Naive thymus-derived CD4-positive, alpha-beta T cell (primary cell): Measurements from ENCODE around the gene CNMD. TPM values are rescaled to one million over a fixed set of nuclear protein-coding genes. Genes with fewer than 3 reads are reported as not detected.

Experiments
- ATAC-seq: fragments of 150-1000 bp; cut with Tn5 transposase; 2 replicates; pipeline ENCODE4 v1.10.0; 2021; ENCODE audit warnings: mild to moderate bottlenecking, moderate library complexity
- CTCF ChIA-PET: fragments of 350-600 bp; sonication (Branson Sonifier 250); formaldehyde crosslinking; loops from one replicate; lab custom pipeline; 2021; ENCODE audit warnings: antibody characterized with exemption; lab: Charles Lee
- POLR2A ChIA-PET: fragments of 350-600 bp; sonication (Branson Sonifier 250); formaldehyde crosslinking; loops from one replicate; lab custom pipeline; 2021; ENCODE audit warnings: antibody characterized with exemption, inconsistent platforms; lab: Charles Lee
- DNase-seq, 9 donors: peaks; one replicate each; pipeline versions ENCODE4 v3.0.0 to v3.0.0-alpha.2; 2020 to 2022; ENCODE audit warnings: mixed read lengths in 1 of 9
- H3K27ac ChIP-seq: one replicate; pipeline ENCODE4 v1.7.0; 2013; ENCODE audit warnings: mild to moderate bottlenecking, low read depth, low read length, moderate library complexity
- H3K27me3 ChIP-seq, 2 donors: one replicate each; pipeline ENCODE4 v1.7.0; 2013; ENCODE audit warnings: low read length in 2 of 2, mild to moderate bottlenecking in 2 of 2, moderate library complexity in 2 of 2; ENCODE audit not compliant: control insufficient read depth in 2 of 2, insufficient read depth in 2 of 2
- H3K36me3 ChIP-seq, 3 experiments: 1 replicate in 2 of 3; 2 replicates in 1 of 3; pipeline ENCODE4 v1.7.0; 2013; ENCODE audit warnings: low read length in 3 of 3, mild to moderate bottlenecking in 3 of 3, moderate library complexity in 1 of 3; ENCODE audit not compliant: insufficient read depth in 3 of 3, control insufficient read depth in 2 of 3
- H3K4me1 ChIP-seq, 2 donors: one replicate each; pipeline ENCODE4 v1.7.0; 2013; ENCODE audit warnings: low read length in 2 of 2, mild to moderate bottlenecking in 2 of 2, moderate library complexity in 1 of 2; ENCODE audit not compliant: control insufficient read depth in 2 of 2, insufficient read depth in 2 of 2
- H3K4me3 ChIP-seq: 2 replicates; pipeline ENCODE4 v1.7.0; 2013; ENCODE audit warnings: mild to moderate bottlenecking, low read length
- H3K9me3 ChIP-seq, 3 experiments: 1 replicate in 2 of 3; 2 replicates in 1 of 3; pipeline ENCODE4 v1.7.0; 2013; ENCODE audit warnings: low read length in 3 of 3; ENCODE audit not compliant: control insufficient read depth in 2 of 3
- H3K27ac Mint-ChIP-seq, 9 donors: one replicate each; pipeline ENCODE4 v1.8.0; 2020 to 2022; ENCODE audit warnings: mixed read lengths in 9 of 9, mild to moderate bottlenecking in 8 of 9, moderate library complexity in 5 of 9, inconsistent platforms in 2 of 9
- H3K27me3 Mint-ChIP-seq, 5 donors: one replicate each; pipeline ENCODE4 v1.8.0; 2021 to 2022; ENCODE audit warnings: mixed read lengths in 5 of 5, mild to moderate bottlenecking in 1 of 5
- H3K36me3 Mint-ChIP-seq, 5 donors: one replicate each; pipeline ENCODE4 v1.8.0; 2020 to 2022; ENCODE audit warnings: mixed read lengths in 5 of 5, mild to moderate bottlenecking in 3 of 5, inconsistent platforms in 1 of 5
- H3K4me1 Mint-ChIP-seq, 7 donors: one replicate each; pipeline ENCODE4 v1.8.0; 2020 to 2022; ENCODE audit warnings: mixed read lengths in 7 of 7, mild to moderate bottlenecking in 3 of 7, inconsistent platforms in 1 of 7
- H3K4me3 Mint-ChIP-seq, 10 donors: one replicate each; pipeline ENCODE4 v1.8.0; 2020 to 2022; ENCODE audit warnings: mild to moderate bottlenecking in 10 of 10, mixed read lengths in 10 of 10, moderate library complexity in 6 of 10, inconsistent platforms in 2 of 10
- H3K9me3 Mint-ChIP-seq, 11 donors: one replicate each; pipeline ENCODE4 v1.8.0; 2020 to 2022; ENCODE audit warnings: mixed read lengths in 11 of 11, mild to moderate bottlenecking in 4 of 11, inconsistent platforms in 1 of 11, moderate library complexity in 1 of 11
- intact Hi-C, 2 donors: fragments of 100-400 bp; cut with micrococcal nuclease; formaldehyde crosslinking; loops; one replicate each; pipeline ENCODE4 v1.15.1; 2023
- polyA plus RNA-seq, 2 donors: library from polyadenylated mRNA; unstranded; fragments of 300-500 nt; fragmentation: Illumina TruSeq; gene quantifications; one replicate each; pipeline ENCODE4 v1.2.3, GENCODE V29; 2021
- total RNA-seq, 6 experiments: library from RNA in 5 of 6; stranded (reverse) in 5 of 6; gene quantifications; 1 replicate in 5 of 6; 2 replicates in 1 of 6; pipeline ENCODE4 v1.2.3 and lab custom pipeline; 2021 to 2026

CNMD gene
- not detected for total RNA-seq
- under 1 TPM in 1 of 2 donors, not detected in 1; 0.13 TPM for polyA plus RNA-seq
- not detected for total RNA-seq (lab: John Stamatoyannopoulos, UW)

GRCh38 chr13:52739468-52740071, at the start of gene CNMD:
Gene CNMD, minus strand, starts transcription at chr13:52739820. Its CDS starts 119 bp downstream, at chr13:52739701.
- H3K4me1 ChIP-seq, result no peaks in the 10 kb centered on the region
- peaks cover 0 to 10% of the 10 kb centered on the region in 2 donors for H3K27me3 ChIP-seq
- intact Hi-C loops, result loop anchor here in 1 of 2 donors (5.0 kb wide), 1 partner anchor 67 kb away; no protein-coding TSS in a partner anchor
- peak within 1 kb of the TSS; percentile 6 for H3K4me3 ChIP-seq
- no peaks in the 10 kb centered on the region for H3K9me3 ChIP-seq
- no peak for DNase-seq
- Mint-ChIP-seq H3K4me3 (peak within 1 kb of the TSS; percentile 15 to 78 (median 51)), H3K27ac (no peak within 1 kb of the TSS), H3K9me3 (peaks cover 0 to 25% (median 8%) of the 10 kb centered on the region in 11 donors), H3K27me3 (peaks cover 54 to 61% (median 61%) of the 10 kb centered on the region in 5 donors), H3K36me3 (peaks cover 0 to 12% (median 8%) of the 10 kb centered on the region in 5 donors), H3K4me1 (peaks cover 0 to 10% (median 5%) of the 10 kb centered on the region in 7 donors)
- ChIA-PET POLR2A (no interaction called here), CTCF (no interaction called here)
- no peak within 1 kb of the TSS for H3K27ac ChIP-seq
- ATAC-seq, result no peak
- H3K36me3 ChIP-seq, result no peaks in the 10 kb centered on the region

DNA sequence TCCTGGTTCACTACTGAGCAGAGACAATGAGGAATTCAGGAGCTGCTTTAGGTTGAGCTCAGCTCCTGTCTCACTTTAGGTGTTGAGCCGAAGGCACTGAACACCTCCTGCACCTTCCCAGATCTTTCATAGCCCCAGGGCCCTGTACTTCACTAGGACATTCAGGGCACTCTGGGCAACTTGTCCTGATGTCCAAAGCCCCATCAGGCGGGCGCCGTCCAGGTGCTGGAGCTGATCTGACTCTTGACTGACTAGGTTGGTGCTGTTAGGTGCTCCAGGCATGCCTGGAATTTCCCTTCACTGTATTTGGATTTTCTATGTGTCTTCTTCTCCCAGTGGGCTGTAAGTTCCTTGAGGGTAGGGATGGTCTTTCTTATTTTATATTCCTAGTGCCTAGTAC, 48.4 kb upstream of the CNMD start:
- Histone ChIP-seq H3K36me3 (no peaks in the 10 kb centered on the region), H3K27ac (no peak overlapping the region), H3K4me3 (no peak overlapping the region), H3K27me3 (no peaks in the 10 kb centered on the region), H3K4me1 (no peaks in the 10 kb centered on the region), H3K9me3 (no peaks in the 10 kb centered on the region)
- CTCF ChIA-PET, result no interaction called here
- H3K4me3 Mint-ChIP-seq, result no peak overlapping the region
- DNase-seq (no peak), ATAC-seq (no peak)
- H3K4me1 Mint-ChIP-seq, result peaks cover 0 to 2% (median 0%) of the 10 kb centered on the region in 7 donors
- H3K9me3 Mint-ChIP-seq, result no peaks in the 10 kb centered on the region
- peaks cover 0 to 4% (median 0%) of the 10 kb centered on the region in 5 donors for H3K36me3 Mint-ChIP-seq
- intact Hi-C loops, result no loop called here
- POLR2A ChIA-PET, result no interaction called here
- peaks cover 2 to 18% (median 16%) of the 10 kb centered on the region in 5 donors for H3K27me3 Mint-ChIP-seq
- no peak overlapping the region for H3K27ac Mint-ChIP-seq

DNA sequence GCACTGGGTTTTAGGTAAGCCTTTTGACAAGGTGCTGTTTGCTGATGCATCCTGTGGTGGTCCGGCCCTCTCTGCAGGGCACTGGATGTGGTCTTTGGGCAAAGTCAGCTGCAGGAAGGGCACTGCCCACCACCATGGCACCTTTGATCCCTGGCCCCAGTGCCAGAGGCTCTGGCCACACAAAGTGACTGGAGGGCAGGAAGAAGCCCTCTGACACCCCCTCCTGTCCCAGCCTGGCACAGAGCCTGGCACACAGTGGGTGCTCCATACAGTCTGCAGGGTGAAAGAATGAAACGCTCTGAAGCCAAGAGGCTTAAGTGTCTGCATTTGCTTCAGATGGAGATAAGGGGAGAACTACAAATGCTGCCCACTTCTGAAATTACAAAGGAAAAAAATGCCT, 47.6 kb upstream of the CNMD start:
- H3K4me1 Mint-ChIP-seq, result peaks cover 0 to 2% (median 0%) of the 10 kb centered on the region in 7 donors
- no peak overlapping the region for H3K4me3 ChIP-seq
- H3K27ac ChIP-seq, result no peak overlapping the region
- DNase-seq (no peak), ATAC-seq (no peak)
- no peaks in the 10 kb centered on the region for H3K36me3 ChIP-seq
- no peak overlapping the region for H3K4me3 Mint-ChIP-seq
- H3K9me3 ChIP-seq, result no peaks in the 10 kb centered on the region
- POLR2A ChIA-PET, result no interaction called here
- H3K27me3 Mint-ChIP-seq, result peaks cover 2 to 18% (median 16%) of the 10 kb centered on the region in 5 donors
- intact Hi-C loops, result no loop called here
- no peaks in the 10 kb centered on the region for H3K4me1 ChIP-seq
- CTCF ChIA-PET, result no interaction called here
- H3K27me3 ChIP-seq, result no peaks in the 10 kb centered on the region
- H3K36me3 Mint-ChIP-seq, result peaks cover 0 to 4% (median 0%) of the 10 kb centered on the region in 5 donors
- no peak overlapping the region for H3K27ac Mint-ChIP-seq
- no peaks in the 10 kb centered on the region for H3K9me3 Mint-ChIP-seq

GRCh38 chr13:52786766-52787165, 47.1 kb upstream of the CNMD start:
- ChIA-PET CTCF (no interaction called here), POLR2A (no interaction called here)
- no peaks in the 10 kb centered on the region for H3K9me3 ChIP-seq
- Mint-ChIP-seq H3K4me3 (no peak overlapping the region), H3K4me1 (peaks cover 0 to 2% (median 0%) of the 10 kb centered on the region in 7 donors), H3K27ac (no peak overlapping the region), H3K27me3 (peaks cover 2 to 18% (median 16%) of the 10 kb centered on the region in 5 donors), H3K9me3 (no peaks in the 10 kb centered on the region), H3K36me3 (peaks cover 0 to 4% (median 0%) of the 10 kb centered on the region in 5 donors)
- H3K27me3 ChIP-seq, result no peaks in the 10 kb centered on the region
- no peak overlapping the region for H3K27ac ChIP-seq
- DNase-seq (no peak), ATAC-seq (no peak)
- intact Hi-C loops, result no loop called here
- no peaks in the 10 kb centered on the region for H3K36me3 ChIP-seq
- no peaks in the 10 kb centered on the region for H3K4me1 ChIP-seq
- no peak overlapping the region for H3K4me3 ChIP-seq

DNA sequence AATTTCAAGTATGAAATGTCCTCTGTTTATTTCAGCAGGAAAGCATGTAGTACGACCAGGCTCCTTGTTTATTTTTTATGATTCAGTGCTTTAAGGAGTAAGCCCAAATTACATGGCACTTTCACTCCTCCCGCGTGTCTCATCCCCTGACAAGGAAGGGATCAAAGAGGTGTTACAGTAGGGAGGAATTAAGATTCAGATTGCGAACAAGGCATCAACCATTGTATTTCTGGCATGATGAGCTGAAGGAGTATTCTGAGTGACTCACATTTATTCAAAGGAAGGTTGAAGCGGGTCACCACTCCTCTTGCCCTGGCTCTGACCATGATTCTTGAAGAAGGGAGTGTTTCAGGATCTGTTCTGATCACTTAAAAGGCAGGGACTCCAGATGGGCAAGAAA, 46.1 kb upstream of the CNMD start:
- Mint-ChIP-seq H3K36me3 (peaks cover 0 to 4% (median 0%) of the 10 kb centered on the region in 5 donors), H3K9me3 (no peaks in the 10 kb centered on the region), H3K27me3 (peaks cover 2 to 23% (median 20%) of the 10 kb centered on the region in 5 donors), H3K4me1 (peaks cover 0 to 2% (median 0%) of the 10 kb centered on the region in 7 donors), H3K4me3 (no peak overlapping the region), H3K27ac (no peak overlapping the region)
- Histone ChIP-seq H3K27ac (no peak overlapping the region), H3K27me3 (no peaks in the 10 kb centered on the region), H3K4me3 (no peak overlapping the region), H3K36me3 (no peaks in the 10 kb centered on the region), H3K9me3 (no peaks in the 10 kb centered on the region), H3K4me1 (no peaks in the 10 kb centered on the region)
- intact Hi-C loops, result no loop called here
- CTCF ChIA-PET, result no interaction called here
- POLR2A ChIA-PET, result no interaction called here
- ATAC-seq (no peak), DNase-seq (no peak)

DNA sequence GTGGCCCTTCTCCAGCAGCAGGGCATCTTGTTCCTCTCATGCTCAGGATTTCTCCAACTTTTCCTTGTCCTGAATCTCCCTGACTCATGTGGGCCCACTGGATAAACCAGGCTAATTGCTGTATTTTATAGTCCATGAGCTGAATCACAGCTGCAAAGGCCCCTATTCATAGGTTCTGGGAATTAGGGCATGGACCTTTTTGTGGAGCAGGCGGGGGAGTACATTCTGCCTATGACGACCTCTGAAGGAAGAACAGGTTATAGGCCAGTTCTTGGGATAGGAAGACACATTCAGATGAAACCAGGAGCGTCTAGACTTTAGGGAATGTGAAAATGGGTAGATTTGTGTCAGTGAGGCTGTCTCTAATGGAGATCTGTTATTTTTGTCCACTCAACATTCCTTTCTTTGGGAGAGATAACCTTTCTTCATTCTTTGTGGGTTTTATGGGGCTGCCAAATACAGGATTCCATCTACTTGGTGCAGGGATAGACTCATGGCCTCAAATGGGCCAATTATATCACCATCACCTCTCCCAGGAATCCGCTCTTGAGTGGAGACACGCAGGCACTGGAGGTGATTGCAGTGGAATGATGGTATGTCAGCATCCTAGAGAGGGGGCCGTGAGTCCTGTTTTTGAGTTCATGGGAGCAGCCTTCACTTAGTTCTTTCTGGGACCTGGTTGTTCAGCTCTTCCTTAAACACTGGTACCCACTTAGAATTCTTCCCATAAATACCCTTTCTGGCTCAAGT, 45.1 kb upstream of the CNMD start:
- ChIA-PET CTCF (interaction anchor here (1.0 kb wide), 1 partner anchor 8 kb away, joined by 3 read pairs; no protein-coding TSS in a partner anchor), POLR2A (no interaction called here)
- H3K9me3 Mint-ChIP-seq, result no peaks in the 10 kb centered on the region

More for the DNA sequence above, 45.1 kb upstream of the CNMD start:
- ATAC-seq (no peak), DNase-seq (no peak)
- no peak overlapping the region for H3K4me3 ChIP-seq
- intact Hi-C loops, result no loop called here
- no peaks in the 10 kb centered on the region for H3K9me3 ChIP-seq
- H3K27ac ChIP-seq, result no peak overlapping the region
- H3K4me1 ChIP-seq, result no peaks in the 10 kb centered on the region
- H3K4me1 Mint-ChIP-seq, result no peaks in the 10 kb centered on the region
- peak overlapping the region in 1 of 9 donors; percentile 35 for H3K27ac Mint-ChIP-seq
- peaks cover 2 to 24% (median 16%) of the 10 kb centered on the region in 5 donors for H3K27me3 Mint-ChIP-seq
- H3K27me3 ChIP-seq, result no peaks in the 10 kb centered on the region
- no peaks in the 10 kb centered on the region for H3K36me3 Mint-ChIP-seq
- H3K4me3 Mint-ChIP-seq, result no peak overlapping the region
- no peaks in the 10 kb centered on the region for H3K36me3 ChIP-seq
